ENCODE results near the gene MAP7. TPM values are rescaled to one million over a fixed set of nuclear protein-coding genes. Genes with fewer than 3 reads are reported as not detected.

The MAP7 gene
- total and polyA plus RNA-seq, 2 of the 13 experiments (the other 11 are each of a cell fraction or from before 2014, with no cell fraction given), result 0.04 TPM; not detected in 1

- Histone ChIP-seq H3K9ac (ENCODE audit: insufficient read depth, low read depth, low read length) (no peak overlapping the region), H3K36me3 (replicated peaks in 1 of 2; ENCODE audit: control insufficient read depth in 1 of 2, insufficient read depth in 2 of 2, low read length in 2 of 2) (no peaks in the 10 kb centered on the region), H3K4me2 (ENCODE audit: low read depth, low read length) (no peak overlapping the region), H3K27ac (ENCODE audit: extremely low read length, insufficient read depth, low read length) (no peak overlapping the region), H3K4me3 (replicated peaks in 1 of 3; ENCODE audit: insufficient read depth in 1 of 3, low read depth in 2 of 3, low read length in 3 of 3) (no peak overlapping the region), H3K27me3 (ENCODE audit: control insufficient read depth in 1 of 2, insufficient read depth in 2 of 2, low read length in 2 of 2) (no peaks in the 10 kb centered on the region), H2AFZ (ENCODE audit: low read length) (no peak overlapping the region), H3K9me3 (ENCODE audit: low read length) (no peaks in the 10 kb centered on the region), H3K4me1 (ENCODE audit: insufficient read depth, low read length) (no peaks in the 10 kb centered on the region), H3K79me2 (ENCODE audit: insufficient read depth, low read length) (no peaks in the 10 kb centered on the region), H4K20me1 (ENCODE audit: insufficient read depth, low read length) (no peaks in the 10 kb centered on the region)
- DNase-seq (ENCODE audit: low spot score), result no peak
- in situ Hi-C loops (cut with HindIII; ENCODE audit: extremely low pct_ligation_motif_present, low pct_unique_long_range_greater_than_20kb) (no loop called here), intact Hi-C loops (cut with micrococcal nuclease; ENCODE audit: unreplicated experiment) (no loop called here)
- FAIRE-seq, result no peak
- BruUV-seq (replicated peaks), result no TSS peak
- POLR2A ChIA-PET, result no interaction called here
- no peak for ATAC-seq
- WGBS (ENCODE audit: low lambda C conversion rate), result 30% methylated on average over 3 of the region's 3 CpGs
- CTCF ChIA-PET (ENCODE audit: low intra/inter-chr PET ratio, low total read pairs), result no interaction called here
- TF ChIP-seq FOSL1 (CRISPR knock-in tag; IDR thresholded peaks at IDR 0.05; ENCODE audit: borderline replicate concordance) (no peak), CC2D1A (CRISPR knock-in tag; IDR thresholded peaks at IDR 0.05) (no peak), ZNF652 (CRISPR knock-in tag; IDR thresholded peaks at IDR 0.05; ENCODE audit: borderline replicate concordance, low read depth) (no peak), TCF7L2 (IDR thresholded peaks at IDR 0.05; ENCODE audit: low read depth, low read length) (no peak), ZNF781 (CRISPR knock-in tag; IDR thresholded peaks at IDR 0.05; ENCODE audit: borderline replicate concordance, not compliant biosample characterization) (no peak), KLF9 (CRISPR knock-in tag; IDR thresholded peaks at IDR 0.05; ENCODE audit: low read depth) (no peak), ZBTB33 (CRISPR knock-in tag; IDR thresholded peaks at IDR 0.05) (no peak)
- TF ChIP-seq, protein P1, sequence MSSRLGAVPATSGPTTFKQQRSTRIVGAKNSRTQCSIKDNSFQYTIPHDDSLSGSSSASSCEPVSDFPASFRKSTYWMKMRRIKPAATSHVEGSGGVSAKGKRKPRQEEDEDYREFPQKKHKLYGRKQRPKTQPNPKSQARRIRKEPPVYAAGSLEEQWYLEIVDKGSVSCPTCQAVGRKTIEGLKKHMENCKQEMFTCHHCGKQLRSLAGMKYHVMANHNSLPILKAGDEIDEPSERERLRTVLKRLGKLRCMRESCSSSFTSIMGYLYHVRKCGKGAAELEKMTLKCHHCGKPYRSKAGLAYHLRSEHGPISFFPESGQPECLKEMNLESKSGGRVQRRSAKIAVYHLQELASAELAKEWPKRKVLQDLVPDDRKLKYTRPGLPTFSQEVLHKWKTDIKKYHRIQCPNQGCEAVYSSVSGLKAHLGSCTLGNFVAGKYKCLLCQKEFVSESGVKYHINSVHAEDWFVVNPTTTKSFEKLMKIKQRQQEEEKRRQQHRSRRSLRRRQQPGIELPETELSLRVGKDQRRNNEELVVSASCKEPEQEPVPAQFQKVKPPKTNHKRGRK (CRISPR knock-in tag; IDR thresholded peaks at IDR 0.05), result no peak
- TF ChIP-seq, protein P2, sequence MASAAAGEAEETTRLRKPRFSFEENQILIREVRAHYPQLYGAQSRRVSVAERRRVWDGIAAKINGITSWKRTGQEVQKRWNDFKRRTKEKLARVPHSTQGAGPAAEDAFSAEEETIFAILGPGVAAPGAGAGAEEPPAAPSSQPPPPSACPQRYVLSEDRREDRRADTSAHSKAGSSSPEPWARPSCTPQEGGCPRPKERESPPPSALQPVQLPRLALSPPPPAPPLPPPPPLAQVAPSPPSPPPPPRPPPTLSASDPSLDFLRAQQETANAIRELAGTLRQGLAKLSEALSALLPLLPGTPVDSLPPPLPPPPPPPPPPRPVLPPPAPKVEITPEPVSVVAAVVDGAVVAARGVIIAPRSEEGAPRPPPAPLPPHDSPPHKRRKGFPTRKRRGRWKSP (CRISPR knock-in tag; IDR thresholded peaks at IDR 0.05), result no peak
Observed at GRCh38 chr6:136405420-136406029, 144.7 kb downstream of the MAP7 start.

Measured in HepG2 (cell line).